HG03521 (cell line): ENCODE measurements around the gene MAN1C1.
"Not testable (repeated sequence)": the region's sequence is repeated elsewhere in the genome, so short reads cannot be mapped to it uniquely, and the experiment has no call there.

Experiments
- ATAC-seq: cut with Tn5 transposase; IDR thresholded peaks from one replicate; pipeline ENCODE4 v1.9.1; 2021; ENCODE audit warnings: mild to moderate bottlenecking, moderate library complexity; ENCODE audit not compliant: unreplicated experiment

MAN1C1 gene

DNA sequence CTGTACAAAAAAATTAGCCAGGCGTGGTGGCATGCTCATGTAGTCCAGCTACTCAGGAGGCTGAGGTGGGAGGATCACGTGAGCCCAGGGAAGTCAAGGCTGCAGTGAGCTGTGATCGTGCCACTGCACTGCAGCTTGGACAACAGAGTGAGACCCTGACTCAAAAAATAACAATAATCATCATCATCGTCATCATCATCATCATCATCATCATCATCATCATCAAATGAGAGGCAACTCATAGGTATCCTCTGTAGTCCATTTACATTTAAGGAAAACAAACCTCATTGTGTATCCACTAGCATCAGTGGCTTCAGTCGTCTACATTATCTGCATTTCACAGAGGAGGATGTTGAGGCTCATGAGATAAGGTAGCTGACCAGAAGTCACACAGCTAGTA, 114.6 kb downstream of the MAN1C1 start:
- ATAC-seq, result no peak

DNA sequence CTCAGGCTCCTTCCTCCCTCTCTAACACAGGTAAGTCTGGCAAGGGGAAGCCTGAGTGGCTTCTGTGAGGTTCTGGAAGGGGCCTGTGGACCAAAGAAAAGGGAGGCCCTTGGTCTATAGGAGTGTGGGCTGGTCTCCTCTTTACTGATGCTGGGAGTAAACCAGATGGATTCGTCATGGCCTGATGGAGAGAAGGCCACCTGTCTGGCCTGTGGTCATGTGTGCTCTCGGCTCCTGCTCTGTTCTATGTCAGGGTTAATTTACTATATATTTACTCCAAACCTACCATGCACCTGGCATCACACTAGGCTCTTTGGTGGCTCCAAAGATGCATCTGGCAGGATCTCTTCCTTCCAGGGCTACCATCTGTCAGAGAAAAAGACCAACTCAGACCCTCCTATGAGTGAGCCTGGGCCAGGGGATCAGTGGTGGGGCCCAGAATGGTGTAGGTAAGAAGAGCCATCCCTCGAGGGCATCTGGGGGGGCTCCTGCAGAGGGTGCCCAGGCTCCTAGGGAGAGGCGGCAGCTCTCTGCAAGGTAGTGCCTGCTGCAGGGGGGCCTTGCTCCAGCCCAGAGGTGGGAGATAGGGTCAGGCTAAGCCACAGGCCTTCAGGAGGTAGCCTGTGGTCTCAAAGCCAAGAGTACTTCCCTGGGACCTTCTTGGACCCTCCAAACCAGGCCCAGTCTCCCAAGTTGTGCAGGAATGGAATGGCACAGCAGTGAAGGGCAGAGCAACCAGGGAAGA, 115.2 kb downstream of the MAN1C1 start:
- no peak for ATAC-seq

DNA sequence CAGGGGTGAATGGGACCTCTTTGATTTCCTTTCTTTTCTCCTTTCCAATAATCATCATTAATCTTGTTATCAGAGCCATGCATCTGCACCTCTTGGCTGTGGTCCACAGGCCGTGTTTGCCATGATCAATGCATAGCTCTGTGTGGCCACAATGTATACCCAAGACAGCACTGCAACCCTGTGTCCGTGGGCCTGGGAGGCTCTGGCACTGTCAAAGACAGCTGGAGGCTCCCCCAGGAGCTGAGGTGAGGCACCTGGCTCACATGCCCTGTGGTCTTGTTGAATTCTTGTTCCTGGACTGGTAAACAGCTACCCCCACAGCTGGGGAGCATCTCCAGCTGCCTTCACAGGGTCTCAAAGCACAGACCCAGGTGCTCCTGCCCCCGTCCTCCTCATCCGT, 116.2 kb downstream of the MAN1C1 start:
- no peak for ATAC-seq

DNA sequence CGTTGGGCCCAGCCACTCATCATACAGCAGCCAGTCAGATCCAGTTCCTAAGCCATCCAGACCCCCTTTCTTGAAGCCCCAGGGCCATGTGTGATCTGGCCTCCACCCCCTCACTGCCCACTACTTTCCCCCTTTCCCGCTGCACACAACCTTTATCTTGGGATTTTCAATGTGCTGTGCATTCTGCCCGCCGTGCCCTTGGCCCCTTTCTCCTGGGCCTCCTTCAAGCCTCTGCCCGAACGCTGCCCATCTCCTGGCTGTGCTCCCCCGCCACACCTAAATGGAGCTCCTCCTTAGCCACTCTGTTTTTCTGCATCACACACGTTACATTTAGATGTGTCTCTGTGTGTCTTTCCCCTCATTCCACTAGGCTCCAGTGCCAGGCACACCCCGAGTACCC, 116.7 kb downstream of the MAN1C1 start:
- ATAC-seq, result no peak

DNA sequence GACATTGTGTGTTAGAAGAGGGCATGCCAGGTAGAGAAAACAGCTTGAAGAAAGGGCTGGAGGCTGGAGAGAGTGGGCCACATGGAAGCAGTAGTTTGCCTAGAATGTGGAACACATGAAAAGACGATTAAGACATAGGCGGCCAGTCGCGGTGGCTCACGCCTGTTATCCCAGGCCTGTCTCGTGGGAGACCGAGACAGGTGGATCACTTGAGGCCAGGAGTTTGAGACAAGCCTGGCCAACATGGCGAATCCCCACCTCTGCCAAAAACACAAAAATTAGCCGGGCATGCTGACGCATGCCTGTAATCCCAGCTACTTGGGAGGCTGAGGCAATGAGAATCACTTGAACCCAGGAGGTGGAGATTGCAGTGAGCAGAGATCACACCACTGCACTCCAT, 118.4 kb downstream of the MAN1C1 start:
- ATAC-seq, result not testable (repeated sequence)

DNA sequence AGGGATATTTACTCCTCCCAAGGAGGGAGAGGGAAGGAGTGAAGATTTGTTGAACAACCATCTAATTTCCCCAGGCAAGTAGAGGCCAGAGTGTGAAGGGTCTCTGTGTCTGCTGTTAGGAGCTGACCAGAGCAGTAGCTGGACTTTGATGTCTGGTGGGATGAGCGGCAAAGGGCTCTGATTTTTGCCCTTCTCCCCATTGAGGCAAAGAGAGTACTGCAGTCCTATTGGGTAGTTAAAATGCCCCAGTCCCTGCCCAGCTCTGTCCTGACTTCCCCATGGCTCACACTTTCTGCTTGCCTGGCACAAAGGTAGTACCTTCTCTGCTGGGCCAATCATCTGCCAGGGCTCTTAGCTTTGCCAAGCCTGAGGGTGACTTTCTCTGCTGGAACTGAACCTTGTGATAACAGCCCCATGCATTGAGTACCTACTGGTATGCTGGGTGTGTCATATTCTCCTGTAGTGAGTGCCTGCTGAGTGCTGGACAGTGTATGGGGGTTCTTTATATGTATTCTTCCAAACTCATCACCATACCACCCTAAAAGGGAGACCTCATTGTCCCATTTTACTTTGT, 119.5 kb downstream of the MAN1C1 start:
- ATAC-seq, result no peak

DNA sequence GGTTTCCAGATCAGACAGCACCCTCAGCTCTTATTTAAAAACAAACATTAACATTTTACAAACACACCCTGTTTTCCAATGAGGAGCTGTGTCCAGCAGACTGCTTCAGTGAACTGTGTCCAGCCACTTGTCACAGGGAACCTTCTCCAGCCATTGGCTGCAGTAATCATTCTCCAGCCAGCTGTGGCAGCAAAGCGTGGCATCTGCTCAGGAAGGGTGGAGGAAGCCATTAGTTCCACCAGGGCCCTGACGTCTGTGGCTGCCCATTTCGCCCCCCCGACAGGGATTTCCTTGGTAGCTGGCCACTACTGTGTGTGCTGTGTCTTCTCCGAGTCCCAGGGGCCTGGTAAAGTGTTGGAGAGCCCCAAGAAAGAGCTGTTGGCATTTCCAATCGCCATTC, 120.5 kb downstream of the MAN1C1 start:
- no peak for ATAC-seq

DNA sequence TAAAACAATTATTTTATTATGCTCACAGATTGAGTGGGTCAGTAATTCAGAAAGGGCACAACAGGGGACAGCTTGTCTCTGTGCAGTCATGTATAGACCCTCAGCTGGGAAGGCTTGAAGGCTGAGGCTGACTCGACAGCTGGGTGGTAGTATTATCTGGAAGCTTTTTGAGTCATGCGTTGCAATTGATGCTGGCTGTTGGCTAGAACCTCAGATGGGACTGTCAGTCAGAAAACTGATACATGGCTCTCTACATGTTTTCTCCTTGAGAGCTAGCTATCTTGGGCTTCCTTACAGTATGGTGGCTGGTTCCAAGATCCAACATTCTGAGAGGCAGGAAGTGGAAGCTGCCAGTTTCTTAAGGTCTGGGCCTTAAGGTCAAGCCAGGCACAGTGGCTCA, 121.9 kb downstream of the MAN1C1 start:
- ATAC-seq, result no peak

DNA sequence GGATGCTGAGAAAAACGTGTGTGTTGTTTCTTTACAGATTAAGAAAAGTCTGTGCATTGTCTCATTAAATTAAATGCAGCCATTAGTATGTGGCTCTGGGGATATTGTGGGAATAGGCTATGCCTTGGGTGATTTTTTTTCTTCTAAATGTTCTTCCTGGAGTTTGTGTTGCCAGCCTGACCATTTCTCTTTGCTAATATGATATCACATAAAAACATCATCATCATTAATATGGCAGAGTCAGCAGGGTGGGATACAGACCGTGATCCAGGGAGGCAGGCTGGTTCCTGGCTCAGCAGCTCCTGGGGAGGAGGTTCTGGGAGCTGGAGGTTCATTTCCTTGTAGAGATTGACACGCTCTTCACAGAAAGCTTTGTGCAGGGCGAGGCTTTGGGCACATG, 122.8 kb downstream of the MAN1C1 start:
- ATAC-seq, result no peak

DNA sequence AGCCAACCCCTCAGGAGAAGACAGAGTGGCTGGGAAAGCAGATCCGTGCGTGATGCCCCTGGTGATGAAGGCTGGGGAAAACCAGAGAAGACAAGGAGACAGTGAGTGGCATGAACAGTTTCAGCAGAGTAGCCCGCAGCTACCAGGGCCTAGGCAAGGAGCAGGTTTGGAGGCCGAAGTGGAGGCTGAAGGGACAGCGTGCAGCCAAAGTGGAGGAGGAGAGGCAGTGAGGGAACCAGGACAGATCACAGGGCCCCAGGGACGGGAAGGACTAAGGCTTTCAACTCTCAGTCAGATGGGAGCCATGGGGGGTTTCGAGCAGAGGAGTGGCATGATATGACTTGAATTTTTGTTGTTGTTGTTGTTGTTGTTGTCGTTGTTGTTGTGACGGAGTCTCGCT, 123.5 kb downstream of the MAN1C1 start:
- ATAC-seq, result no peak

DNA sequence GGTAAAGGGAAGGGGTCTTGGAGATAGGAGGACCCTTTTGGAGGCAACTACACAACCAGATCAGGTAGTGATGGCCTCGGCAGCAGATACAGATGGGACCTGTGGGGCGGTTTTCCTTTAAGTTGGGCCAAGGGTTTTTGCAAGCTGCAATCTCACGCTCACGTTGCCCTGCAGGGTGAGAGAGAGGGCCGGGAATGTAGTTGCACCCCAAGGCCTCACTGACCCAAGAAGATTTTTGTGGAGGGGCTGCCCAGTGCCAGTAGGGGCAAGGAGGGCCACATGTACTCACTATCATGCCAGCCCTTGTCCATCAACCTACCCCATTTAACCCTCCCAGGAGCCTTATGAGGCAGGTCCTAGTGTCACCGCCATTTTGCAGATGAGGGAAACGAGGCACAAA, 125.7 kb downstream of the MAN1C1 start:
- ATAC-seq, result no peak

DNA sequence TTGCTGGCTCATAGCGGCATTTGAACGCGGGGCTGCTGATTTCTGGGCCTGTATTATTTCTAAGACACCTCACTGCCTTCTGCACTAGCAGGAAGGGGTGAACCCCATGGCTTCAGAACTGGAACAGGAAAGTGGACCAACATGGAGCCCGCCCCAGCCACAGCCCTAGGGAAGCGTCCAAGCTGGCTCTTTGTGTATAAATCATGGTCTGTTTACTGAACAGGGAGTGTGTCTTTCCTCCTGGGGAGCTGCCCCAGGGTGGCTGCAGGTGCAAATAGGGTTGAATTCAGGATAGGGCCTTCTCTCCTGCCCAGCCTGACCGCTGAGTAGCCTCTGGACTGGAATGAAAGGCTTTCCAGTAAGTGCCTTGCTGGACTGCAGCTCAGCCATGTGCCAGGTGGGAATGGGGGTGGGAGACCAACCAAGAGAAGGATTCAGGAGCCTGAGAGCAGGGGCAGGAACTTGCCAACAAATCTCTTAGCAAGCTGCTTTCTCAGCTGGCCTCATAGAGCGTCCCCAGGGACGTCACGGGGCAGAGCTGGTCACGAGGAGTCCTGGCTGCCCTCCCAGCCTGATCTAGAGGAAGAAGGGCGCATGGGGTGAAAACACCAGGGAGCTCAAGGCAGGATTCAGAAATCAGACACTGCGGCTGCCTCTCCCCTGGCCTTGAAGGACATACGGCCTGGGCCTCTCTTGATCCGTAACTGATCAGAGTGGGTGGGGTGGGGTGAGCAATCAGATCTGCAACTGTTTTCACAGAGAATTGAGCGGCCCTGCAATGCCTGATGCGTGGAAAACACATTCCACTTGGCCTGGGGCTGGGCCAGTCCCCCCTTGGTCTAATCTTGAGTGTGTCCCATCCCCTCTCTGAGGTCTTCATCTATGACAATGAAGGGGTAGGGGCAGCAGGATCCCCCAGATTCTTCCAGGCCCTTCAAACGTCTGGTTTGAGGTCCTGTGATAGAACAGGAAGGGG, 126.9 kb downstream of the MAN1C1 start:
- no peak for ATAC-seq

DNA sequence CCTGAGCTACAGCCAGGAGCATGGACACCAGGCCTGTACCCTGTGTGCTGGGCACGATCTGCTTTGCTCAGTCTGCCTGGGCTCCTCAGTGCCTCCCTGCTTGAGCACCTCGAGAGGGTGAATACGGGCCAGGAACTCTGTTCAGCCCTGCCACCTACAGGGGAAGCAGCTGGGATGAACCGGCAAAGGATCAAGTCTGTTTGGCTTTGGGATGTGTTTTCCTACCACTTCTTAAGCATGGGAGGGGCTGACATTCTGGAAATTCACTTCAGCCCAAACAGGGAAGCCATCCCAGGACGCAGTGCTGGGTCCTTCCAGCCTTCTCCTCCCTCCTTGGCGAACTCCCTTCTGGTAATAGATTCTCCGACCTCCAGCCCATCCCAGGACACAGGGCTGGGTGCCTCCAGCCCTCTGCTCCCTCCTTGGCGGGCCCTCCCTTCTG, 127.6 kb downstream of the MAN1C1 start:
- ATAC-seq, result no peak

DNA sequence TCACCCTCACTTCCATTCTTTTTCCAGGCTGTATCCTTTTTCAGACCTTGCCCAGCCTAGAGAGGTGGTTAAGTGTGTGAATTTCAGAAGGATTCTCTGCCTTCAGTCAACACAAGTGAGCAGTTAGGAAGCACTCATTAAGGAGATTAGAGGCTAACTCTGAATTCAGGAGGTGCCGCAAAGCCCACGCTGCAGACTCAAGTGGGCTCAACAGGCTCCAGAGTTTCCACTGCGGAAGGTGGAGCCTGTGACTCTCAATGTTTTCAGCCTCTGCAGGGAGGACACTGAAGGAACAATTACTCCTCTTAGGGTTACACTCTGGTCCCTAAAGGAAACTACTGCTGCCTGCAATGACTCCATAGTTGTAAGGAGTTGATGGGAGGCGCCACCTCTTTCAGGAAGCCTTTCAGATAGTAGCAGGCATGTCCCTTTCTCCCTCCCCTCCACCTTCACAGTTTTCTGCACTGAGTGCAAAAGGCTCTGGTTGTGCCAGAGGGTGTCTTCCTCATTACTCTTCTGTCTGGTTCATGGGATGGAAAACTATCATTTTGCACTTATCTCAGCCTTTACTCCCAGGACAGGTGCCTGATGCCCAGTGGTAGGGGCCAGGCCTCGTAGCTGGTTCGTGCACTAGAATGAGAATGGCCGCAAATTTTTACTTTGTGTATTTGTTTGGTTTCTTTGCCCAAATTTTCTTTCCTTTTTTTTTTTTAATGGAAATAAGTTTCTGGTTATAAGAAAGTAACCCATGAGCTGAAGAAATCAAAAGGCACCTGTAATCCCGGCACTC, 128.2 kb downstream of the MAN1C1 start:
- no peak for ATAC-seq

DNA sequence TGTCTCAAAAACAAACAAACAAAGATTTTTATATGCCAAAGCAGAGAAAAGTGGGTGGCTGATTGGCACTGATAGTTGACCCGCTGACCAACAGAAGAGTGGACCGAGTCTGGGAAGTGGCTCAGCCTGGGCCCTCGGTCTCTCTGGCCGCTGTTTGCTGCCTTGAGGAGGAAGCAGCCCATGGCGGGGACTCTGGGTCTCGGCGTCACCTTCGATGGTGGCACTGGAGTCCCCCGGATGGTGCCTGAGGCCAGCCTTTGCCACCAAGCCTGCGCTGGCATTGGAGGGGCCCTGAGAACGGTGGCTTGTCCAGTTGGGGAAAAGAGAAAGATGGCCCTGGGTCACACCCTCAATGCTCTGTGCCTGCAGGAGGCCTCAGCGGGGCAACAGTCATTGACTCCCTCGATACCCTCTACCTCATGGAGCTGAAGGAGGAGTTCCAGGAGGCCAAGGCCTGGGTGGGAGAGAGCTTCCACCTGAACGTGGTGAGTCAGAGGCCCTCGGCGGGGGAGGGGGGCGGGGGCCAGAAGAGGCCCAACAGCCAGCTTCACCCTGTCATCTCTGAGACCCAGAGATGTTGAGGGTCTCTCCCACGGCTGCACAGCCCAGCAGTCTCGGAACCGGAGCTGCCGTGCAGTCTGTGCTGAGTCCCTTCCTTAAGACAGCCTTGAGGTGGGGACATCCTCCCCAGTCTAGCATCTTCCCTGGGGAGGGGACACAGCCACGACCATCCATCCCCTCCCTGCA, 129.9 kb downstream of the MAN1C1 start:
- ATAC-seq, result no peak

DNA sequence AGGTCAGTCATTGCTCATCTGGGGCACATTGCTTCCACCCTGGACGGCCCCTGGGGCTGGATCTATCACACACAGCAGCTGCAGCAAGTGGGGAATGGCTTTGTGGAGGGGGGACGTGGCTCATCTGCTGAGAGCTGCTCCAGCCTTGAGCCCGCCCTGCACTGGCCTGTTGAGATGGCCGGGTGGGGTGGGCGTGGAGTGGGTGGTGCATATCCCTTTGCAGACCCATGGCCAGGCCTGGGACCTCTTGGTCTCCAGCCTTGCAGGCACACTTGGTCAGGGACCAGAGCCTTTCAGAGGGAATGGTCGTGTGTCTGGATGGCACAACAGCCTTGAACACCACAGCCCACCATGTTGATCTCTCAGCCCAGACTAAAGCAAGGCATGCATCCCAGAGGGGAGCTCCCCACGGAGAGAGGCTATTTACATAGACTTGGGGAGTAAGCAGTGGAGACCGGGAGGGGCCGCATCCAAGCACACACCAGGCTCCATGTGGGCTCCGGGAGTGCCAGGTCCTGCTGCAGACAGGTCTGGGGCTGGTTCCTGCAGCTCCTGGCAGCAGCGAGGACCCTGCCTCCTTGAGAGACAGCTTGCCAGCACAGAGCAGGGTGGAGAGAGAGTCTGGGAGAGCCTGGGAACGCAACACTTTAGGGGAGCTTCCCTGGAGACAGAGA, 130.6 kb downstream of the MAN1C1 start:
- ATAC-seq, result no peak

DNA sequence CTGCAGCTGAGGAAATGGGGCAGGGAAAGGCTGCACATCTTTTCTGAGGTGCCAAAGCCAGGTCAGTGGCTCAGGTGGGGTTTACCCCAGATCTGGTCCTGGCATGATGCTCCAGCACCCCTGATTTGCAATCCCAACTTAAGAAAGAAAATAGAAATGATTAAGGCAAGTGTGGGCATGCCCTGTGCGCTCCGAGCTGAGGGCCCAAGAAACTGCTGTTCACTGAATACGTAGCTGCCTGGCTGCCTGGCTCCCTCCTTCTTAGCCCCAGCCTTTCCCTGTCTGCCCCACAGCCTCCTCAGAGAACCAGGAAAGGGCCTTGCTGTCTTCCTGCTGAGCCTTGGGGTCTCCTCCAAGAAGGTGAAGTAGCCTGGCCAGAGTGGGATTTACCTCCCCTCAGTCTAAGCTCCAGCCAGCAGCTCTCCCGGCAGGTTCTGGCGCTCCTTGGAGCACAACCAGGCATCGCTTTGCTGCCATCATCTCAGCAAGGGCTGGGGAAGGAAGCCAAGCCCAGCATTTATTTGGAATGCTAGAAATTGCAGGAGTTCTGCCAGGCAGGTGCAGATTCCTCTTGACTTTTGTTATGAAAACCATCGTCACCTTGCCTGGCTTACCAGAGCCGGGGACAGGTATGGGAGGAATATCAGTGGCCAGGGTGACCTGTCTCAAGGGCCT, 132.1 kb downstream of the MAN1C1 start:
- no peak for ATAC-seq

DNA sequence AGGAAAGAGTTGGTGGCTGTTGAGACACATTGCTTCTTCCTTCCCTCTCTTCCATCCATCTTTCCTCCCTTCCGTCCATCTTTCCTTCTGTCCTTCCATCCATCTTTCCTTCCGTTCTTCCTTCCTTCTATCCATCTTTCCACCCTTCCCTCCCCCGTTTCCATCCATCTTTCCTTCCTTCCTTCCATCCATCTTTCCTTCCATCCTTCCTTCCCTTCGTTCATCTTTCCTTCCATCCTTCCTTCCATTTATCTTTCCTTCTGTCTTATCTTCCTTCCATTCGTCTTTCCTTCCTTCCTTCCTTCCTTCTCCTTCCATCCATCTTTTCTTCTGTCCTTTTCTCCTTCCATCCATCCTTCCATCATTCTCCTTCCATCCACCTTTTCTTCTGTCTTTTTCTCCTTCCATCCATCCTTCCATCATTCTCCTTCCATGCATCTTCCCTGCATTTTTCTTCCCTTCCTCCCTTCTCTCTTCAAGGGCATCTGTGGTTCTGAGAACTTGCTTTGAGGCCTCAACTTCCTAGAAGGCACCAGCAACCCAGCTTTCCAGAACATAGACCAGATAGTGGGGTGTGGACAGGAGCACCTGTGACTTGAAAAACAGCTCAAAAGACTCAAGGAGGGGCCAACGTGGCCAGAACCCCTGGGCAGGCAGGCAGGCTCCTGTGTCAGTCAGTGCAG, 134.5 kb downstream of the MAN1C1 start:
- no peak for ATAC-seq
